ENCODE results near the gene PLEKHG4.

Gene PLEKHG4

DNA sequence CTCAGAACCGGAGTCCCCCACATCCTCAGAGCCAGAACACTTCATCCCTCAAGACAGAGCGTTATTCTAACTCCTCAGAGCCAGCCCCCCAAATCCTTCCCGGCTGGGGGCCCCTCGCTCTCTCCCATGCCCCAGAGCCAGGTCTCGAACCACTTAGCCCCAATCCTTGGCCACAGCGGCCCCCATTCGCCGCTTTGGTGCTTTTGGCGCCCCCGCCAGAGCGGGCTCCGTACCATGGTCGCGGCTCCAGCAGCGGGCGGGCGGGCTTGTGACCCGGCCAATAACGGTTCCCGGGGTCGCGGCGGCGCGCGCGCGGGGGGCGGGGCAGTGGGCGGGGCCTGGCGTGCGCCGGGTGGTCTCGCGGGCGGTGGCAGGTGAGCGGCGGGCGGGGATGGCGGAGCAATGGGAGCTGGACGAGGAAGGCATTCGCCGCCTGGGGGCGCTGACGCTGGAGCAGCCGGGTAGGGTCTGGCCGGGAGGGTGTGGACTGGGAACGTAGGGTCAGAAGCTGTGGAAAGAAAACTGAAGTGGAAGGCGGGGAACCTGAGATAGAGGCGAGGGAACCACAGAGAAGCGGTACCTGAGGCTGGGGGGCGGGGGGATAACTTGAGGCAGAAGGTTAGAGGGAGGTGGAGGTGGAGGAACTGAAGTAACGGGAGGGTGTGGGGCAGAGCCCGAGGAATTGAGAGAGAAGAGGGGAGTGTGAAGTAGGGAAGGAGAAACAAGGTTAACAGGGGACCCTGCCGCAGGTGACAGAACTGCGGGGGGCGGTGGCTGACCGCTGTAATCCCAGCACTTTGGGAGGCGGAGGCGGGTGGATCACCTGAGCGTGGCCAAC, 47.4 kb downstream of the PLEKHG4 start, which contains the start of the genes KCTD19 and LRRC36:
Gene KCTD19, minus strand, starts transcription at position 270 of the 838 bp plus-strand sequence. Its CDS starts 34 bp downstream, at position 236.
Gene LRRC36, plus strand, starts transcription at position 344 of the 838 bp plus-strand sequence. Its CDS starts 48 bp downstream, at position 392.
- DNase-seq (ENCODE audit: low read depth): peak; percentile 59

DNA sequence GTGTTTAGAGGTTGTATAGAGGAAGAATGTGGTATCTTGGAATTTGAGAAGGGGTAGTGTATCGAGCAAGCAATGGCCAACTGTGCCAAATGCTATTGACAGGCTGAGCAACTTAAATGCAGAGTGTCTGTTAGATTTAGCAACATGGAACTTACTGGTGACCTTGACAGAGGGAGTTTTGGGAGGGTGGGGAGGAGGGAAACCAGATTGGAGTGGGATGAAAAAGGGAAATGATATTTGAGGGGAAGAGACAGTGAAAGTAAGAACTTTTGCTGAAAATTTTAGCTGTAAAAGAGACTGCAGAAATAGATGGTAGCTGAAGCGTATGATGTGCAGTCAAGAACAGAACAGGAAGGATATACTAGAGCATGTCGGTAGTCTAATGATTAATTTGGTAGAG, 48.4 kb downstream of the PLEKHG4 start:
- DNase-seq (ENCODE audit: low read depth): no peak

GRCh38 chr16:67329901-67330300, 50.6 kb downstream of the PLEKHG4 start:
- DNase-seq (ENCODE audit: low read depth): no peak

DNA sequence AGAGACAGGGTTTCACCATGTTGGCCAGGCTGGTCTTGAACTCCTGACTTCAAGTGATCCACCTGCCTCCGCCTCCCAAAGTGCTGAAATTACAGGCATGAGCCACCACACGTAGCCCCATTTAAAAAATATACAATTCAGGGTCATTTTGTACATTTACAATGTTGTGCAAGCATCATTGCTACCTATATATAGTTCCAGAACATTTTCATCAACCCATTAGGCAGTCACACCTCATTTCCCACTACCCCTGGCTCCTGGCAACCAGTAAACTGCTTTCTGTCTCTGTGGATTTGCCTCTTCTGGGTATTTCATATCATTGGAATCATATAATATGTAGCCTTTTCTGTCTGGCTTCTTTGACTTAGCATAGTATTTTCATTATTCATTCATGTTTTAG, 54.0 kb downstream of the PLEKHG4 start:
- no peak for DNase-seq (ENCODE audit: low read depth)

DNA sequence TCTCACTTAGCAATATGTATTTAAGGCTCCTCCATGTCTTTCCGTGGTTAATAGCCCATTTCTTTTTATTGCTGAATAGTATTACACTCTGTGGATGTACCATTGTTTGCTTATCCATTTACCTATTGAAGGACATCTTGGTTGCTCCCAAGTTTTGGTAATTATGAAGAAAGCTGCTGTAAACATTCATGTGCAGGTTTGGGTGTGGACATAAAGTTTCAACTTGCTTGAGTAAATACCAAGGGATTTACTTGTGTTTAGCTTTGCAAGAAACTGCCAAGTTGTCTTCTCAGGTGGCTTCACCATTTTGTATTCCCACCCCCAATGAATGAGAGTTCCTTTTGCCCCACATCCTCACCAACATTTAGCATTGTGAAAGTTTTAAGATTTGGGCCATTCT, 56.8 kb downstream of the PLEKHG4 start:
- no peak for DNase-seq (ENCODE audit: low read depth)

DNA sequence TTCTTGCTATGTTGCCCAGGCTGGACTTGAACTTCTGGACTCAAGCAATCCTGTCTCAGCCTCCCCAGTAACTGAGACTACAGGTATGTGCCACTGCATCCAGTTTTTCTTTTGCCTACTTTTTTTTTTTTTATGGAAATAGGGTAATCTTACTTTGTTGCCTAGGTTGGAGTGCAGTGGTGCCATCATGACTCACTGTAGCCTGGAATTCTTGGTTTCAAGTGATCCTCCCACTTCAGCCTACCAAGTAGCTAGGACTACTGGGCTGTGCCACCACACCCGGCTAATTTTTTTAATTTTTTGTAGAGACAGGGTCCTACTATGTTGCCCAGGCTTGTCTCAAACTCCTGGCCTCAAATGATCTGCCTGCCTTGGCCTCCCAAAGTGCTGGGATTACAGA, 57.3 kb downstream of the PLEKHG4 start:
- DNase-seq (ENCODE audit: low read depth): no peak
